GM18502 (cell line): Measurements from ENCODE around the gene KLHL26.

Source experiments
- ATAC-seq: cut with Tn5 transposase; IDR thresholded peaks from one replicate; pipeline ENCODE4 v1.9.1; 2021; ENCODE audit warnings: mild to moderate bottlenecking; ENCODE audit not compliant: unreplicated experiment, poor library complexity

The KLHL26 gene

DNA sequence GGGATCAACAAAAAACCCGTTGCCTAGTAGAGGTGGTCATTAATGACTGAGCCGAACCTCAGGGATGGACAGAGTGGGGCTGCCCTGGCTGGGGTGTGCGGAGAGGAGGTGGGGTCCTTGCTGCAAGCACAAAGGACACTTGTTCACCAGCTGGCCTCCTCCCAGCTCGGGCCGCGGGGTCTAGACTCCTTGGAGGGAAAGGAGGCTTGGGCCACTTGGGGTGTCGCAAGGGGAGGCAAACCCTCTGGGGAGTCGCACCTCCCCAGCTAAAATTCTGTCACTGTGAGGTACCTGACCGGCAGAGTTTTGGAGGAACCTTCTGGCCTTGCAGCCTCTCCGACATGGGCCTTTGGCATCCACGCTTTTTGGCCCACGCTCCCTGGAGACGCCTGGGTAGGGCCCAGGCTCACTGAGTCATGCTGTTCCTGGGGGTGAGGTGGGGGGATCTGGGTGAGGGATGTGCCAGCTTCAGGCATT is 8.2 kb downstream of the KLHL26 start:
- no peak for ATAC-seq

DNA sequence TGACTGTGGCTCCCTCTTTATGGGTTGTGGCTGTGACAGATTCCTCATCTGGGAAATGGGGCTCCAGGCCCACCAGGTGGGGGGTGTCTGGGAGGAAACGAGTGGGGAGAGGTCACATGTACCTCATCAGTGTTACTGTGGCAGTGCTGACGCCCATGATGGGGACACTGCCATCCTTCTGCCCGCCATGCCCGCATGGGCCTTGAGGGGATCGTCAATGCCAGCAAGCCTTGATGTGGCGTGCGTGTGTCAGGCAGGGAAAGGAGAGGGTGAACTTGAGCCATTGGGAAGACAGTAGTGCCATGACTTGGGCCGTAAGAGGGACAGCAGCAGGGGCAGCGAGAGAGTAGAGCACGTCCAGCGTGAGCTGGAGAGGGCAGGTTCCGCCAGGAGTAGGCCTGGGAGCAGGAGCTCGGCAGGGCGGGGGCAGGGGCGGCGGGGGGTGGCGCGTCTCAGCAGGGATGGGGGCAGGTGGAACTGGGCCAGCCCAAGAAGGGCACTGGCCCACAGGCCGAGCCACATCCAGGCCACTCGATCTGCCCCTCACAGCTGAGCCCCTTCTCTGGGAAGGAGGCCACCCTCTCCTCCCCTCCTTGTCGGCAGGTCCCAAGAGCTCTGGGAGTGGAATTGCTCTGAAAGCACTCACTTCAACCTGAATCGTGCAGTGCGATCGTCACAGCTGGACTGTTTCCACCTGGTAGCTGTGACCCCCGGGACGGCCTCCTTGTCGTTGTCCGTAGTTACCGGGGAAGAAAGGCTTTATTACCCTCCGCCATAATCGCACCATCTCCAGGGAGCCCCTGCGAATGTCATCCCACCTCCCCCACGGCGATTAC is 9.9 kb downstream of the KLHL26 start:
- no peak for ATAC-seq

DNA sequence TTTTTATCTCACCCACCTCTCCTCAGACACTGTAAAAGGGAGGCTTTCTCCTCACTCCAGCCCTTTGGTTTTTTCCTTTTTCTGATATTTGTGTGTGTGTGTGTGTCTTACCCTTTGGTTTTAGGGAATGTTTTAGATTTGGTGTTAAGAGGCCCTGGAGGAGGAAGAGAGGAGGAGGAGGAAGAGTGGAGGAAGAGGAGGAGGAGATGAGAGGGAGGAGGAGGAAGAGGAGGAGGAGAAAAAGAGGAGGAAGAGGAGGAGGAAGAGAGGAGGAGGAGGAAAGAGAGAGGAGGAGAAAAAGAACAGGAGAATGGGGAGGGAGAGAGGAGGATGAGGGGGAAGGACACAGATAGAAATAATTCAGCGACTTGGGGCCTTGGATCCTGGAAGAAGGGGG is 10.5 kb downstream of the KLHL26 start:
- no peak for ATAC-seq

DNA sequence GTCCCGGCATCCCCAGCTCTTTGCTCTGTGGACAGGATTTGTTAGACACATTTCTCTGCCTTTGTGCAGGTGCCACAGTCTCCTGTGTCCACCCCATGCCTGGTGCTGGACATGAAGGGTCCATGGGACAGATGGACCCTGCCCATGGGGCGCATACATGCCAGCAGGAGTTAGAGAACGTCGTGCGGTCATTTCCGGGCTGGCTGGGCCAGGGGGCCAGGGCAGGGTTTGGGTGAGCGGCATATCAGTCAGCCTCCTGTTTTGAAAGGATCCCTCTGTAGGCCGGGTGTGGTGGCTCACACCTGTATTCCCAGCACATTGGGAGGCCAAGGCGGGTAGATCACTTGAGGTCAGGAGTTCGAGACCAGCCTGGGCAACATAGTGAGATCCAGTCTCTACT is 11.0 kb downstream of the KLHL26 start:
- no peak for ATAC-seq

DNA sequence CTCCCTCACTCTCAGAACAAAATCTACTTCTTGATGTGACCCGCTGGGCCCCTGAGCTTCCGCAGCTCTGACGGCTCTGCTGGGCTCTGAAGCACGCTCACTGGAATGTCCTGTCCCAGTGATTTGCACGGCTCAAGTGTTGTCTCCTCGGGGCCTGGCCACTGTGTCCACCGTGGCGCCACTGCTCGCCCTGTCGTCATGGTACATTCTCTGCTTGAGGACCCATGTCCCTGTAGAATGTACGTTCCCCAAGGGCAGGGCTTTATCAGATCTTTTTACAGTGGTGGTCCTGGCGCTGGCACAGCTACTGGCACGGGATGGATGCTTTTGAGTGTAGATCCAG is 12.1 kb downstream of the KLHL26 start:
- no peak for ATAC-seq

DNA sequence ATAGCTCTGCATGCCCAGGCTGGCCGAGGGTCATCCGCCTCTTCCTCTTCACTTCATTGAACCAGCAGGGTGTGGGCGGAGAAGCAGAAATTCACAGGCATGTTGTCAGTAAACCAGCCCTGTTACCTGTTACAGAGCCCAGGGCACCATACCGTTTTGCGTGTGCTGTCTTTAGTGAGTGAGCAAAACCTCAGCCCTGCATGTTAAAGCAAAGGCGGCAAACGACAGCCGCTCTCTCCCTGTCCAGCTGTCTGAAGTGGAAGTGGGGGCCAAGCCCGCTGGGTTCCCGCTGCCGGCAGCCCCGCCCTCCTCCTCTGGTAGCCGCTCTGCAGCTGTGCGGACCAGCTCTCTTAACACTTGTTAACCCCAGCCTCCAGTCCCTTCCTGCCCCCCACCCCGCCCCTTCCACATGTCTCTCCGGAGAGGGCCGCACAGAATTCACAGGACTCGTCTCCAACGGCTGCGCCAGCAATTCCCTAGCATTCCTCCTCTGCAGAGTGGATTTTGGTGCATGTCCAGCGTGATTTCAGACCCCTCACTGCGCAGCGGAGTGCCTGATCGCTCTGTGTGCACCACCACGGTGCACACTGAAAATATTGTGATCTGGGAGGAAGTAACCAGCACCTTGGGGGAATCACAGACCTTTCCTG is 12.7 kb downstream of the KLHL26 start:
- ATAC-seq, result no peak

DNA sequence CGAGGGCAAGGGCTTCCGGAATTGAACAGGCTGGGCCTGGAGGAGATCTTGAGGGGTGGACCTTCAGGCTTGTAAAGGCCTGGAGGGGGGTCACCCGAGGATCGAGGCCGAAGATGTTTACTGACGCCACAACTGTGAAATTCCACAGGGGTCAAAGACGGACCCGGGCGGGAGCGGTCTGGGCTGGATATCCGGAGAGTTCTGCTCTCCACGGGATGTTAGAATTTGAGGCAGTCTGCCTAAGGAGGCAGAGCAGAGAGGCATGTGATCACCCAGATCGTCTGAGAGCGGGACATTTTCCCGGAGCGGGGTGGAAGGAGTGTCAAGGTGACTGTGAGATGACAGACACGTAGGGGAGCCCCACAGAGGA is 13.2 kb downstream of the KLHL26 start:
- no peak for ATAC-seq

DNA sequence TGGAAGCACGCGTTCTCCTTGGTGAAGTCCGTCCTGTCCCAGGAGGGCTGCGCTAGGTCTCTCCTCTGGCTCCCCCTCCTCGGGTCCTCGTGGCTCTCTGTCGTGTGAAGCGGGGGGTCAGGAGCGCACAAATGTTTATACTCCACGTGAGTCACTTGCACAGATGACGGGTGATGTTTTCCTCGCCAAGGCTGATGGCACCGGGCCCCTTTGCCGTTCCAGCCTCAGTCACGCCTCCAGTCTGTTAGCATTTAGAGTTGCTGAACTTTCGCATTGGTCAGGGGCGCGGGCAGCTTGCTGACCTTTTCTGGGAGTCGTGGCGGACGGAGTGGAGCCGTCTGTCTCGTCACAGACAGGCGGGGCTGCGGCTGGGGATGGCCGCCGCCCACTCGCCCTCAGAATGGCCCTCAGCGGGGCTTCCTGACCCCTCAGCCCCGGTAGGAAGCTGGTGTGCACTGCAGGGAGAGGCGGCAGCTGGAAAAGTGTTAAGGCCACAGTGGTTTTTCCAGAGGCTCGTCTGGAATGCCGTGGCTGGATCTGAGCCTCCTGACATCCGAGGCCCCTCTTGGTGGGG is 13.7 kb downstream of the KLHL26 start:
- no peak for ATAC-seq

DNA sequence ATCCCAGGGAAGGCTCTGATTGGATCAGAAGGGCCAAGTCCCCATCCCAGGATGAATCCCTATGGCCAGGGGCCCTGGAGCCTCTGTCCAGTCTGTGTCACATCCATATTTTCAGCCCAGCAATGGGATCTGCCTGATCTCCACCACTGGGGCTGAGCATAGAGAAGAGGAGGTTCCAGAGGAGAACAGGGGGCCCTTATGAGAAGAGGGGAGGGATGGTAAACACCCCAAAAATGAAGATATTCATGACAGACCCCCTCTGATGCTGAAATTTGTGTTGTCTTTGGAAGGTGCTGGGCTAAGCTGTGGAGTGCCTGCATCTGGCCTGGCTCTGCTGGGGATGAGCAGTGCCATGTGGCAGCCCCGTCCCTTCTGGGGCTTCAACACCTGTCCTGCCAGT is 14.5 kb downstream of the KLHL26 start:
- no peak for ATAC-seq

DNA sequence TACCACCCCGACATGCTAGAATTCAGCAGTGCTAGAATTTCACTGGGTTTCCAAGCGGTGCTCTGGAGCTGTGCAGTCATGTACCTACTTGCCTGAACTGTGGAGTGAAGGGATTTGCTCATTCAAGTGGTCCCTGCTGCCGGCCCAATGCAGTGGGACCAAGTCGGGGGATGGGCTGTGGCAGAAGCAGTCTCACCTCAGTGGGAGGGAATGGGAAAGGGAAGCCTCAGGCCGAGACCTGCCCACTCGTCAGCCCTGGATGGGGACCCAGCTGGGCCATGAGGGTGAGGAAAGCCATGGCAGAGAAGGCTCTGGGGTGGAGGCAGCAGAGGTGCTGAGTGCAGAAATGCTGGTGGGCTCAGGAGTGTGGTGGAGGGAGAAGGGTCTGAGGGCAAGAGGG is 14.9 kb downstream of the KLHL26 start:
- ATAC-seq, result no peak

DNA sequence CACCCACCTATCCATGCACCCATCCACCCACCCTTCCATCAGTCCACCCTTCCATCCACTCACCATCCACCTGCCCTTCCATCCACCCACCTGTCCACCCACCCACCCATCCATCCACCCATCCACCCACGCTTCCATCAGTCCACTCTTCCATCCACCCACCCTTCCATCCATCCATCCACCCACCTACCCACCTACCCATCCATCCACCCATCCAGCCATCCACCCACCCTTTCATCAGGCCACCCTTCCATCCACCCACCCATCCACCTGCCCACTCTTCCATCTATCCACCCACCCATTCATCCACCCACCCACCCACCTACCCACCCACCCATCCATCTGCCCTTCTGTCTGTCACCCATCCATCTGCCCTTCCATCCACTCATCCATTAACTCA is 17.0 kb downstream of the KLHL26 start:
- ATAC-seq, result no peak

DNA sequence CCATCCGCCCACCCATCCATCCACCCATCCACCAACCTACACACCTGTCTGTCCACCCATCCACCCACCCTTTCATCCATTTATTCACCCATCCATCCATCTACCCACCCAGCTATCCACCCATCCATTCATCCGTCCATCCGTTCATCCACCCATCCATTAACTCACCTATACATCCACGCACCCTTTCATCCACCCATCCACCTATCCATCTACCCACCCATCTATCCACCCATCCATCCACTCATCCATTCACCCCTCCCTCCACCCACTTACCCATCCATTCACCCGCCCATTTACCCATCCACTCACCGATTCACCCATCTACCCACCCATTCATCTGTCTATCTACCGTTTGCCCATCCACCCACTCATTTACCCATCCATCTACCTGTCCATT is 17.6 kb downstream of the KLHL26 start:
- no peak for ATAC-seq

DNA sequence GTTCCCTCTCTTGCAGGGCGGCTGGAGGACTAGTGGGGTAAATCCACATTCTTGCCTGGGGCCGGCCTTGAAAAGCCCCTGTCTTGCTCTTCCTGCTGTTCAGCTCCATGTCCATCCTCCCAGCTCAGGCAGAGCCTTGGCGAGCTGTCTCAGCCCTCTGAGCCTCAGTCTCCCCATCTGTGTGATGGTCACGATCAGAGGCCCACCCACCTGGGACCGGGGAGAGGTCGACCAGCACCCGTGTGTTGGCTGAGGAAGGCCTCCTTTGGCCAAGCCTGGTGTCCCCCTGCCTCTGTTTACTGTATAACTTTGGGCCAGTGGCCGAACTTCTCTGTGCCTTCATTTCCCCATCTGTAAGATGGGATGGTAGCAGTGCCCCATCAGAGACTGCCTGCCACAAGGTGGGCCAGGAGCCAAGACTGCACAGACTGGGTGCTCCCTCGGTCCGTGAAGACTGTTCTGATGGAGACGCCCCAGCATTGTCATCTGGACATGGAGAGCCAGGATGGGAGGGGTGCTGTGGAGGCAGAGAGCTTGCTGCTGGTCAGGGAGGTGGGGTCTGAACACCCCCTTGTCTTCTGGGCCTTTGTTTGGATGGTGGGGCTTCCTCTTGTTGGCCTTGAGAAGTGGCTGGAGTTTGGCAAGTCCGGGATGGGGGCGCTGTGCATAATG is 18.5 kb downstream of the KLHL26 start:
- ATAC-seq, result no peak

DNA sequence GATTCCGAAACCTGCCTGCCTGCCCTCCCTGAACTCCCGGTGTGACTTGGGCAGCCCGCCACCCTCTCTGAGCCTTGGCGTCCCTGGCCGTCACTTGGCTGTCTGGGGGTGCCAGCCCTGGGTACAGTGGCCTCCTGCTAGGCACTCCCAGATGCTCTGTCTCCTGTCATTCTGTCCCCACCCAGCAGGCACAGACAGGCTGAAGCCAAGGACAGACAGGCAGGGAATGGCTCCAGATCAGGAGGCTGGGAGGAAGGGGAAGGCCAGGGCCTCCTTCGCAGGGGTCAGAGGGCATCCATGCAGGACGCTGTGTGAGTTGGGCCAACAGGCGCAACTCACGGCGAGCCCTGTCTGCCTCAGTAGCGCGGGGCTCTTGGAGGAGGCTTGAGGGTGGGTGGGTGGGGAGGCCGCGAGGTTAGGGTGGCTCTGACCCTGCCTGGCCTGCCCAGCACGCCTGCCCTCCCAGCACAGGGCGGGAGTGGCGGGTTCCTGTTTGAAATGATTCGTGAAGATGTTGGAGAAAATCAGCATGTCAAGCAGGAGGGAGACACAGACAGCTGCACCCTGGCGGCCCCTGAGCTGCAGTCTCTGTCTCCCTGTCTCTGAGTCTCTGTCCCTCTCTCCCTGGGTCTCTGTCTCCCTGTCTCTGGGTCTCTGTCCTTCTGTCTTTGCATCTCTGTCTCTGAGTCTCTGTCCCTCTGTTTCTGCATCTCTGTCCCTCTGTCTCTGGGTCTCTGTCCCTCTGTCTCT is 19.7 kb downstream of the KLHL26 start:
- ATAC-seq, result no peak

DNA sequence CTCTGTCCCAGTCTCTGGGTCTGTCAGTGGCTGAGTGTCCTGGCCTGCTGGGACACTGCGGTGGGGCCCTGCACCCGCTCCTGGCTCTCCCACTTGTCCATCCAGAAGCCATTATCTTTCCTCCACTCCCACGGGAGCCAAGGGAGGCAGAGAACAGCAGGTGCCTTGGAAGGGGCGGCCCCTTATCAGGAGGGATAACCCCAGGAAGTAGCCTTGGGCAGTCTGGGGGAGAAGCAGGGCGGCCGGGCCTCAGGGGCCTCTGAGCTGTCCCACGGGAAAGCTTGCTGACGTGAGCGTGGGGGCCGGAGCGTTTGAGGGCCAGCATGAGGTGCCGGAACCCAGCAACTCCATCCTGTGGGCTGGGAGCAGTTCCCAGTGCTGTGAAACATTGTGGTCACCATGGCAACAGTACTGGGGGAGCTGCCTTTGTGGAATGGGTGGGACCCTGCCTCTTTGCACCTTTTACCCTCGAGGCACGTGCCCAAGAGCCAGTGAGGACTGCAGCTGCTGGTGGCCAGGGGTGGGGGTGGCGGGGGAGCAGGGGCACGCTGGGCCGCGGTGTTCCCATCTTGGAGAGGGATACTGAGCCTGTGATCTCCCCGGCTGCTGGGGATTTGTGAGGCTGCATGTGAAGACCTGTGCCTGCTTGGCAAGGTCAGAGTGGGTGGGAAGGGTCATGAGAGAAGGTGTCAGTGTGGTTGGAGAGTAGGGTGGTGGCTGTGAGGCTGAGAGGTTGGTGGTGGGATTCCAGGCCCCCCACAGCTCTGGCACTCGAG is 20.9 kb downstream of the KLHL26 start:
- no peak for ATAC-seq

DNA sequence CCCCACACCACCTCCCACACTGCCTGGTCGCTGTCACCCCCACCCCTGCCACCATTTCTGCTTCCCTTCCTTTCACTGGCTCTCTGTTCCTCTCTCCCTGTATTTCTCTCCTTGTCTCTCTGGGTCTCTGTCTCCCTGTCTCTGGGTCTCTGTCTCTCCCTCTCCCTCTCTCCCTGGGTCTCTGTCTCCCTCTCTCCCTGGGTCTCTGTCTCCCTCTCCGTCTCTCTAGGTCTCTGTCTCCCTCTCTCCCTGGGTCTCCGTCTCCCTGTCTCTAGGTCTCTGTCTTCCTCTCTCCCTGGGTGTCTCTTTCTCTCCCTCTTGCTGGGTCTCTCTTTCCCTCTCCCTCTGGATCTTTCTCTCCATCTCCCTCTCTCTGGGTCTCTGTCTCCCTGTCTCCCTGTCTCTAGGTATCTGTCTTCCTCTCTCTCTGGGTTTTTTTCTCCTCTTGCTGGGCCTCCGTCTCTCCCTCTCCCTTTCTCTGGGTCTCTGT is 21.6 kb downstream of the KLHL26 start:
- ATAC-seq, result no peak

DNA sequence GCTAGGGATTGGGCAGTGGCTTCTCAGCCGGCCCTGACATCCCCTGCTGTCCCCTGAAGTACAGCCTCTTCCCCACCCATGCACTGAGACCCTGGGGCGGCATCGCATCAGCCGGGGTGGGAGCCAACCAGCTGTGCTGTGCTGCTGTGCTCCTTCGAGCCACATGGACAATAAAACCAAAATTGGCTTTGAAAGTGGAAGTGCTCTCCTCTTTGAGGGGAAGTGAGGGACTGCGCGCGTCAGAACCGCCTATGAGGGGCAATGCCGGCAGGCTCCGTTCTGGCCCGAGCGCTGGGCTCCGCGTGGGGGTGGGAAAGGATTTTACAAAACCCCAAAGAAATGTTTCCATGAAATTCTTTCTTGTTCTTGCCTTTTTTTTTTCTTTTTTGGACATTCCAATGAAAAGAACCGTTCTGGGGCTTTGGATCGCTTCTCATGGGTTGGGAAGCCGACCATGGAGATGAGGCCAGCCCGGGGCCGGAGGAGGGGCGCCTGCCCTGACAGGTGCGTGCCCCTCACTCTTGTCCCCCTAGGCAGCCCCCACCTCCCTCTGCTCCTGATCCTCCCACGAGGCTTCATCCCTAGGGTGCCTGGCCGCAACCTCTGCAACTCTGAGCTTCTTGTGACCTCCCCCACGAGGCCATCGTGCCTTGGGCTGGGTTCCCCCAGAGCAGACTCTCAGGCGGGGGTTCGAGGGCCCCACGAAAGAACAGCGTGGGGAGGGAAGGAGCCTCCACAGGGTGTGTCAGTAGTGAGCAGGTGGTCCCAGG is 22.6 kb downstream of the KLHL26 start:
- no peak for ATAC-seq

DNA sequence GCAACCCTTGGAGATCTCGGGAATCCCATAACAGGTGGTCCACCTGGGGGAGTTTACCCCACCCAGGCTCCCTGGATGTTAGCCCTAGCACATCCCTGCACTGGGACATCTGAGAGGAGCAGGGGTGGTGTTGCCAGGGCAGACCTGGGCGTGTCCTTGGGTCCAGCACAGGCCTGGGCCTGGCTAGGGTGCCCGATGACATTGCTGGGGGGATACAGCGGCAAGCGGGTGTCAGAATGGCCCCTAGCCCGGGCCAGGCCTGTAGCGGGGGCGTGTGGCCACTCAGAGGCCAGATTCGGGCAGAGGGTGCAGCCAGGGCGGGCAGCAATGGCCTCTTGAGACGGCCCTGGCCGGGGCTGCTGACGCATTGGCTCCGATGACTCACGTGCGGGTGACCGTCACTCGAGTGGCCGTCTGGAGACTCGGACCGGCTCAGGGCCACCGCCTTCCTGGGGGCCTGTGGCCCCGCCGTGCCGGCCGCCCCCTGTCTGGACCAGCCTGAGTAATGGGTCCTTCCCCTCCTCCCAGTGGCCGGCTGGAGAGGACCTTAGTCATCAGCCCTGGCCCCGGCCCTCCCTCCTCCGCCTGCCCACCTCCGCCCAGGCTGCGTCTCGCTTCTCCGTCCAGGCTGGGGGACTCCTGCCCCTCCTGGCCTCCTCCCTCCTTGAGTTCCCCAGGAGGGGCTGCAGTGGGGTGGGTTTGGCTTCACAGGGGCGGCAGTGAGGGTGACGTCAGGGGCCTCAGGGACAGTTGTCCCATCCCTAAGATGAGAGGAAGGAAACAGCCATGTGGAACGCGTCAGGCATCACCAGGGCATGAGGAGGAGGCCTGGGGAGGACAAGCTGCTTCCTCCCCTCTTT is 23.5 kb downstream of the KLHL26 start:
- no peak for ATAC-seq
